ENCODE results near the gene PARVA.

Gene PARVA

DNA sequence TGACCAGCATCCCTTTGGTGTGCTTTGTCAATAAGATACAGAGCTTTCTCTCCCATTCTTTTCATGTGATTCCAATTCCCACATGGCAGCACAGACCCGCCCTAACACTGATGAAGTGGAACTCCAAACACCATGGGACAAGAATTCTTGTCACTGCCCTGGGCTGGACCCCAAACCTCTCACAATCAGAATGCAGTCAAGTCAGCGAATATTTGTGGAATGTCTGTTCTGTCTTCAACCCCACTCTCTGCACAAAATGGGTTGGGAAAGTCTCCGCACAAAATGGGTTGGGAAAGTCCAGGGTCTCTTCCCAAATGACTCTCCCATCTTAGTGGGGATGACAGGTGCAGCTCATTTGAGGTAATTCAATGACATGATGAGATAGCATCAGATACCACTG lies 157.9 kb downstream of the PARVA start:
- DNase-seq, result no peak

- no peak for DNase-seq
These were observed 159.2 kb downstream of the PARVA start for GRCh38 chr11:12536566-12536965.

- no peak for DNase-seq
These were observed 160.5 kb downstream of the PARVA start for GRCh38 chr11:12537778-12538401.

- no peak for DNase-seq
These were observed 161.6 kb downstream of the PARVA start for GRCh38 chr11:12538889-12539421.

DNA sequence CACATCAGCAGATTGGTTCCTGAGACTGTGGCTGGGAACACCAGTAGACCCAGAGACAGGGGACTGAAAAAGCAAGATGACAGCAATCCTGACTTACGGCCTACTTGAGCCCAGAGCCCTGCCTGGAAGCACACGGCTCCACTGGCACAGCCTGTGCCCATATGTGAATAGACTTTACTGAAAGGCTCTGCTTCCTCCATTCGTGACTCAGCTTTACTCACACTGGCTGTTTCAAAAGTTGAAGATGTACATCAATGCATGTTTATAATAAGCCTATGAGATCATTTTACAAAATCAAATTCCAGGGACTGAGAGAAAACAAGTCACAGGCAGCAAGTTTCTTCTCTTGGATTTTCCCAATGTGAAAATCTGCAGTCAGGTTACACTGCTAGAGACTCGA lies 162.2 kb downstream of the PARVA start:
- DNase-seq, result no peak

GRCh38 chr11:12540075-12540680 lies 162.8 kb downstream of the PARVA start:
- no peak for DNase-seq

GRCh38 chr11:12540913-12541582 lies 163.7 kb downstream of the PARVA start:
- DNase-seq, result no peak

- no peak for DNase-seq
These were observed 164.3 kb downstream of the PARVA start for GRCh38 chr11:12541583-12542151.

DNA sequence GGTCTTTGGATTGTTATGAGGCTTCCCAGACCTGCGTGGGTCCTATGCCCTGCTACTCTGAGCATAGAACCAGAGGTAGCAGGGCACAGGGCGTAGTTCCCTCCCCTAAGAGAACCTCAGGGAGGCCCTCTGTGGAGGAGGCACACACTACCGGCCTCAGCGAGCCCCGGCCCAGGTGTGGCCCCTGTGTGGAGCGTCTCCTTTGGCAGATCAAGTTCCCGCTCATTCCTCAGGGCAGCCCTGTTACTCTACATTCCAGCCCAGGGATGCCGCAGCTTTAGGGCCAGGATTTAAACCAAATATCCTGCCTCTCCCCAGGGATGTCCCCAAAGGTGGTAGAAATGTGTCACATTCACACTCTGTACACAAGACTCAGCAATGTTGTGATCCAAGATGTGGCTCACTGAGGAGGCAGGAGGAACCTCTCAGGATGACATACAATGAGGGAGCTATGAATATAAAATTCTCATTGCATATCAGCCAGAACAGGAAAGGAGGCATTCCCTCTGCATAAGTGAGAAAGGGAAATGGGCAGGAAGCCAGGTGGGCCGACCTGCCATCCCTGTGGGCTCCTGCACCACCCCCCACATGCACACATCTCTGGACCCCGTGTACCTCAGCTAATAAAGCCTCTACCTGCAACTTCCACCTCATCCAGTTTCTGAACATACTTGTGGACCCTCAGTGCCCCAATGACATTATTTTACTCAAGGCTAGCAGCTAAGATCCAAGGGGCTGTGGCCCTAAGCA lies 165.0 kb downstream of the PARVA start:
- DNase-seq, result no peak

GRCh38 chr11:12543596-12544415 lies 166.4 kb downstream of the PARVA start:
- DNase-seq, result no peak

DNA sequence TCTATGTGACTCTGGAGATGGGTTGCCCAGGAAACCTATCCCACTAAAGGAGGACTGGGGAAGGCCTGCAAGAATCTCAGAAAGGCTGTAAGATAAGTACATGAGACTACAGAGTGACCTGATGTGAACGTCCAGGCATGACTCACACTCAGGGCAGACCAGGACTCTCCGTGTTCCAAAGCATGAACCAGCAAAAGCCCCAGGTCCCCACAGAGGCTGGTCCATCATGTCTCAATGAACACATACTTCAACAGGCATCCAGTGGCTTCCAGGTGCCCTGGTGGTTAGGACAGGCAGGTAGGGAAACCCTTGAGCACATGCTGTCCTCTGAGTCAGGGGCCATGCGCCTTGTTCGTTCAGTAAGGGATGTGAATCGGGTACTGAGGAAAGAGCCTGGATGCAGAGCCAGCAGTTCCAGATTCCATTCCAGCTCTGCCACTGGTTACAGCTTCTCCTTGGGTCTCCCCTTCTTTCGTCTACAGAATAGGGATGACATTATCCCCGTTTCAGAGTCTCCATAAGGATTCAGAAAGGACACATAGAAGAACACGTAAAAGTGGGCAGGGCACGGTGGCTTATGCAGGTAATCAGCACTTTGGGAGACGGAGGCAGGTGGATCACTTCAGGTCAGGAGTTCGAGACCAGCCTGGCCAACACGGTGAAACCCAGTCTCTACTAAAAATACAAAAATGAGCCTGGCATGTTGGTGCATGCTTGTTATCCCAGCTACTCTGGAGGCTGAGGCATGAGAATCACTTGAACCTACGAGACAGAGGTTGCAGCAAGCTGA lies 167.8 kb downstream of the PARVA start:
- no peak for DNase-seq

GRCh38 chr11:12546122-12546521 lies 168.8 kb downstream of the PARVA start:
- no peak for DNase-seq

DNA sequence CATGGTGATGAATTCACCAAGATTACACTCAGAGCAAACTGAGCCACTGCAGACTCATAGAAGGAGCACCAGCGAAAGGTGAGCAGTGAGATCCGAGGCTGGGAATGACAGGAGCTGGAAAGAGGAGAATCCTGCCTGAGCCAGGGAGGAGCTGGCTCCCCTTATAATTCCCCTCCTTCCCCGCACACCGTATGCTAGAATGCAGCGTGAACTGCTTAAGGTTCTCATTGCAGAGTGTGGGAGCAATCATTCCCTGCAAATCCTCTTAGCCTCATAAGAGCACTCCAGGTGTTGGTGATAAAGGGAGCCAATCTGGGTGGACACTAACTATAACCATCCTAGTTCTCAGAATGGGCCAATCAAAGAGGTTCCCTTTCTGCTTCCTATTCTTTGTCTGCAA lies 169.3 kb downstream of the PARVA start:
- DNase-seq, result no peak

DNA sequence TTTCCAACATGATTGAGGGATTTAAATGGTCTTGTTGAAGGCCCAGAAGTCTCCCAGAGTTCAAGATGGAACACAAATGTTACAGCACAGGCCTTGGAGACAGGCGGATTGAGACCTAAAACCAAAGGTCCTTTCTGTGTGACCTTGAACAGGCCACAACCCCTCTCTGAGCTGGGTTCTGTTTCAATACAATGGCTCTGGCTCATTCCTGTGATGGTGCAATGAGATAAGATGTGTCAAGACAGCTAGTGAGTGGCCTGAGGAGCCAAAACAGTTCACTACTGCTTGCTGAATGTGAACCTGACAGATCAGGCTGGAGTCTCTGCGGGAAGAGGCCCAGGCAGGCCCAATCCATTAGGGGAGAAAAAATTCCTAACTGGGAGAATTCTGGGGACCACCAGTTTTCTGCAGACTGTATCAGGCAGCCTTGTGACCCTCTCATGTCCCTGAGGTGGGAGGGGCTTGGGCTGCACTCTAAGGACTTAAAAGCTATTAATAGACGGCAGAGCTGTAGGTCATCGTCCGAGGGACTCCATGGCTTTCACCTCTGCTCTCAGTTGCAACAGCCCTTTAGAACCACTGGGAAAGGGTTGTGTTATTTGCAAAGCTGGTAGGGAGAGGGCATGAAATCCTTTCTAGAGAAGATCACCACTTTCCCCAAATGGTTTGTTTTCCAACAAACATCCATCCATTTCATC lies 170.7 kb downstream of the PARVA start:
- DNase-seq, result no peak

GRCh38 chr11:12552692-12553091 lies 175.3 kb downstream of the PARVA start:
- DNase-seq, result no peak

DNA sequence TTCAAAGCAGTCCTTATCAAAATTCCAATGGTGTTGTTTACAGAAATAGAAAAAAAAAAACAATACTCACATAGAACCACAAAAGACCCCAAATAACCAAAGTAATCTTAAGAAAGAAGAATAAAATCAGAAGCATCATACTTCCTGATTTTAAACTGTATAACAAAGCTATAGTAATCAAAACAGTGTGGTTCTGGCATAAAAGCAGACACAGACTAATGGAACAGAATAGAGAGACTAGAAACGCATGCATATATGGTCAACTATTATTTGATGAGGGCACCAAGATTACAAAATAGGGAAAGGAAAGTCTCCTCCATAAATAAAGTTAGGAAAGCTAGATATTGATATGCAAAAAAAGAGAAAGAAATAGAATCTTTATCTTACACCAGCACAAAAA lies 176.8 kb downstream of the PARVA start:
- no peak for DNase-seq

DNA sequence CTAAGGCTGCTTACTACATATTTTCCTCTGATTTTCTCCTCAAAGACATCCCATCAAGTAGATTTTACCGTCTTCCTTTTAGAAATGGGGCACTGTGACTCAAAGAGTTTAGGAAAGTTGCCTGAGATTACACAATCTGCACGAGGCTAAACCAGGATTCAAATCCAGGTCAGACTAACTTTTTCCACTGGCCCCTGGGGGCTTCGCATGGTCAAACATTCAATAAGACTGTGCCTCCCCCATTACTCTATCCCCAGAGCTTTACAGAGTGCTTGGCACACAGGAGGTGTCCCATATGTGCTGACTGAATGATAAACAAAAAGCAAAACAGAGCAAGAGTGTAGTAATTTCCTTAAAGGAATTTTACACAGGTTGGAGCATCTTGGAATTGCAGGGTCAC lies 178.8 kb downstream of the PARVA start:
- DNase-seq, result no peak

DNA sequence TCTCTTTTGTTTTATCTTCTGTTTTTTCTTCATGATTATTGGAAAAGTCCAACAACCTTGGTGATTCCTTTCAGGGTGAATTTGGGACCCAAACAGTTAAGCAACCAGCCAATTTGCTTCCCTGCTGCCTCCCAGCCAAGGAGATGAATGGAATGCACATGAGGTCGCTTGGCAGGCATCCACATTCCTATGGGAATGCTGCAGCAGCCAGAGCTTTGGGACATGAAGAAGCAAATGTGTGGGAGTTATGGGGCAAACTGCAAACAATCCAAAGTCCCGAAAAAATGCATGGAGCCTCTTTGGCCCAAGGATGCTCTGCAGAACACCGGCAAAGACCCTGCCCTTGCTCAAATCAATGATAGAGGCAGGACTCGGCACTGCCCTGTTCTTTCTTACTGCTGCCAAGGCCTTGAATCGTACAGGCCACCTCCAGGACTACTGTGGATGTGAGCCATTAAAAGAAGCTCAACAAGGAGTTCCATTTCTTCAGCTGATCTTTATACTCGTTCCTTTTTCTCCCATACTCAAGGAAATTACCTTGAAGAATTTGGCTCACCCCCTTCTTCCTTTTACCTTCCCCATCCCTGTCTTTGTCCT lies 179.5 kb downstream of the PARVA start:
- DNase-seq, result no peak

DNA sequence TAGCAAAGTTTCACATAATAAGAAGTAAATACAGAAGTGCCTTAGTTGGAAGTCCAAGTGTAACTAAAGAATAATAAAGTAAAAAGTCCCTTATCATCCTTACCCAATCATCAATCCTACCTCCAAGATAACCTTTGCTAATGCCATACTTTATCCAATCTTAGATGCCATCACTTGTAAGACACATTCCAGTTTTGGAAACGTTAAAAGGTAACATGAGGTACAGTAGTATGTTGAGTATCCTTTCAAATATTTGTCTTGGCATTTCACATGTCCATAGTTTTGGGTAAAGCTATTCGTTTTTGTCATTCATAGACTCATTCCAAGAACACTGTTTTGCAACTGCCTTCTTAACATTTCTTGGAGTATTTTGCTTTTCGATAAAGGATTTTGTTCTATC lies 181.6 kb downstream of the PARVA start:
- DNase-seq, result no peak

- DNase-seq, result no peak
These were observed 183.0 kb downstream of the PARVA start for GRCh38 chr11:12560362-12560761.

Measured in DMS79 treated with DMSO at 0.1 percent for 48 hours (cell line).